ENCODE measurements around the gene COA6. TPM values are rescaled to one million over a fixed set of nuclear protein-coding genes. Genes with fewer than 3 reads are reported as not detected.

Gene COA6
- total and polyA plus RNA-seq, 2 of the 13 experiments (the other 11 are each of a cell fraction or from before 2014, with no cell fraction given), result 32.4 to 104 TPM

GRCh38 chr1:234373064-234373958 is at the start of gene COA6 (continued):
- no peak for TF ChIP-seq FOXA1 (IDR thresholded peaks at IDR 0.05)
- TF ChIP-seq FOXA1 (CRISPR knock-in tag; IDR thresholded peaks at IDR 0.05), result no peak; the same call in 1 of the 2 replicates
- no peak for TF ChIP-seq REXO4 (CRISPR knock-in tag; IDR thresholded peaks at IDR 0.05; ENCODE audit: borderline replicate concordance)
- TF ChIP-seq, protein P1, sequence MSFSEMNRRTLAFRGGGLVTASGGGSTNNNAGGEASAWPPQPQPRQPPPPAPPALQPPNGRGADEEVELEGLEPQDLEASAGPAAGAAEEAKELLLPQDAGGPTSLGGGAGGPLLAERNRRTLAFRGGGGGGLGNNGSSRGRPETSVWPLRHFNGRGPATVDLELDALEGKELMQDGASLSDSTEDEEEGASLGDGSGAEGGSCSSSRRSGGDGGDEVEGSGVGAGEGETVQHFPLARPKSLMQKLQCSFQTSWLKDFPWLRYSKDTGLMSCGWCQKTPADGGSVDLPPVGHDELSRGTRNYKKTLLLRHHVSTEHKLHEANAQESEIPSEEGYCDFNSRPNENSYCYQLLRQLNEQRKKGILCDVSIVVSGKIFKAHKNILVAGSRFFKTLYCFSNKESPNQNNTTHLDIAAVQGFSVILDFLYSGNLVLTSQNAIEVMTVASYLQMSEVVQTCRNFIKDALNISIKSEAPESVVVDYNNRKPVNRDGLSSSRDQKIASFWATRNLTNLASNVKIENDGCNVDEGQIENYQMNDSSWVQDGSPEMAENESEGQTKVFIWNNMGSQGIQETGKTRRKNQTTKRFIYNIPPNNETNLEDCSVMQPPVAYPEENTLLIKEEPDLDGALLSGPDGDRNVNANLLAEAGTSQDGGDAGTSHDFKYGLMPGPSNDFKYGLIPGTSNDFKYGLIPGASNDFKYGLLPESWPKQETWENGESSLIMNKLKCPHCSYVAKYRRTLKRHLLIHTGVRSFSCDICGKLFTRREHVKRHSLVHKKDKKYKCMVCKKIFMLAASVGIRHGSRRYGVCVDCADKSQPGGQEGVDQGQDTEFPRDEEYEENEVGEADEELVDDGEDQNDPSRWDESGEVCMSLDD (CRISPR knock-in tag; IDR thresholded peaks at IDR 0.05; ENCODE audit: borderline replicate concordance), result peak; percentile 82; the same call in 1 of the 2 replicates
- TF ChIP-seq TSC22D2 (CRISPR knock-in tag; IDR thresholded peaks at IDR 0.05; ENCODE audit: borderline replicate concordance), result no peak
- no peak for TF ChIP-seq ZNF773 (CRISPR knock-in tag; IDR thresholded peaks at IDR 0.05; ENCODE audit: borderline replicate concordance)
- peak; percentile 94 for TF ChIP-seq GATAD1 (CRISPR knock-in tag; IDR thresholded peaks at IDR 0.05)
- peak; percentile 78; the same call in 1 of the 2 replicates for TF ChIP-seq RXRB (CRISPR knock-in tag; IDR thresholded peaks at IDR 0.05; ENCODE audit: borderline replicate concordance)
- peak; percentile 77 for TF ChIP-seq ZNF768 (CRISPR knock-in tag; IDR thresholded peaks at IDR 0.05)
- TF ChIP-seq, protein P2, sequence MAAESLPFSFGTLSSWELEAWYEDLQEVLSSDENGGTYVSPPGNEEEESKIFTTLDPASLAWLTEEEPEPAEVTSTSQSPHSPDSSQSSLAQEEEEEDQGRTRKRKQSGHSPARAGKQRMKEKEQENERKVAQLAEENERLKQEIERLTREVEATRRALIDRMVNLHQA (CRISPR knock-in tag; IDR thresholded peaks at IDR 0.05), result no peak
- TF ChIP-seq AFF4 (CRISPR knock-in tag; IDR thresholded peaks at IDR 0.05), result 0 out of 2 replicates have a peak, but pooled peaks have one; percentile 20
- TF ChIP-seq ZNF558 (CRISPR knock-in tag; IDR thresholded peaks at IDR 0.05; ENCODE audit: borderline replicate concordance), result 0 out of 2 replicates have a peak, but pooled peaks have one; percentile 41
- 0 out of 2 replicates have a peak, but pooled peaks have one; percentile 43 for TF ChIP-seq ZNF713 (CRISPR knock-in tag; IDR thresholded peaks at IDR 0.05)
- TF ChIP-seq ZFP62 (CRISPR knock-in tag; IDR thresholded peaks at IDR 0.05), result no peak
- no peak for TF ChIP-seq CENPX (CRISPR knock-in tag; IDR thresholded peaks at IDR 0.05)
- no peak for TF ChIP-seq NBN (conservative IDR thresholded peaks at IDR 0.05)
- TF ChIP-seq ZNF550 (CRISPR knock-in tag; IDR thresholded peaks at IDR 0.05; ENCODE audit: borderline replicate concordance), result 0 out of 2 replicates have a peak, but pooled peaks have one; percentile 25
- TF ChIP-seq BCLAF1 (IDR thresholded peaks at IDR 0.05), result no peak

All from HepG2 (cell line).